SK-N-SH treated with all-trans-retinoic acid at 6 μM for 48 hours (cell line): Measurements from ENCODE around the gene BACE1.
A peak's percentile ranks its signal among the peaks of the same experiment; 100 is the strongest.

Experiments
- ATAC-seq: fragments of 200-7000 bp; cut with Tn5 transposase; 3 replicates; pipeline ENCODE4 v1.9.1; 2020; ENCODE audit warnings: mild to moderate bottlenecking, moderate library complexity
- ARNTL ChIP-seq: fragments of 450-650 bp; formaldehyde crosslinking; IDR thresholded peaks from 2 replicates; pipeline ENCODE4 v1.5.0; 2020; ENCODE audit warnings: low read depth, mild to moderate bottlenecking, moderate library complexity, borderline replicate concordance
- BACH2 ChIP-seq: fragments of 250-450 bp; sonication (Bioruptor Pico); IDR thresholded peaks from 2 replicates; pipeline ENCODE4 v1.9.0; 2021; ENCODE audit warnings: mild to moderate bottlenecking, borderline replicate concordance
- CREB5 ChIP-seq: fragments of 250-450 bp; sonication (Bioruptor Pico); IDR thresholded peaks from 2 replicates; pipeline ENCODE4 v1.5.1; 2020; ENCODE audit warnings: low read depth, mild to moderate bottlenecking, moderate library complexity
- CSDC2 ChIP-seq: fragments of 250-450 bp; sonication (Bioruptor Pico); IDR thresholded peaks from 2 replicates; pipeline ENCODE4 v1.5.0; 2020; ENCODE audit warnings: mild to moderate bottlenecking, moderate library complexity
- CSRNP3 ChIP-seq: fragments of 250-450 bp; sonication (Bioruptor Pico); IDR thresholded peaks from 2 replicates; pipeline ENCODE4 v1.5.1; 2021; ENCODE audit warnings: mild to moderate bottlenecking, moderate library complexity
- ESRRG ChIP-seq: fragments of 250-450 bp; sonication (Bioruptor Pico); IDR thresholded peaks from 2 replicates; pipeline ENCODE4 v1.6.1; 2021; ENCODE audit warnings: mild to moderate bottlenecking
- GLIS3 ChIP-seq: fragments of 250-450 bp; sonication (Bioruptor Pico); IDR thresholded peaks from 2 replicates; pipeline ENCODE4 v1.5.0; 2020; ENCODE audit warnings: mild to moderate bottlenecking, moderate library complexity
- ISL1 ChIP-seq: fragments of 250-450 bp; sonication (Bioruptor Pico); IDR thresholded peaks from 2 replicates; pipeline ENCODE4 v2.1.2; 2022; ENCODE audit warnings: mild to moderate bottlenecking, moderate library complexity
- OSR1 ChIP-seq: fragments of 250-450 bp; sonication (Bioruptor Pico); IDR thresholded peaks from 2 replicates; pipeline ENCODE4 v1.8.0; 2022; ENCODE audit warnings: moderate library complexity, mild to moderate bottlenecking, inconsistent platforms
- PATZ1 ChIP-seq: fragments of 250-450 bp; sonication (Bioruptor Pico); IDR thresholded peaks from 2 replicates; pipeline ENCODE4 v1.8.0; 2020; ENCODE audit warnings: mild to moderate bottlenecking, moderate library complexity, borderline replicate concordance
- POU6F1 ChIP-seq: fragments of 250-450 bp; sonication (Bioruptor Pico); IDR thresholded peaks from 2 replicates; pipeline ENCODE4 v1.8.0; 2021; ENCODE audit warnings: low read depth, mild to moderate bottlenecking, moderate library complexity, borderline replicate concordance
- PPARA ChIP-seq: fragments of 250-450 bp; sonication (Bioruptor Pico); IDR thresholded peaks from 2 replicates; pipeline ENCODE4 v1.5.0; 2020; ENCODE audit warnings: mild to moderate bottlenecking, borderline replicate concordance
- RARB ChIP-seq: fragments of 250-450 bp; sonication (Bioruptor Pico); IDR thresholded peaks from 2 replicates; pipeline ENCODE4 v1.8.0; 2021; ENCODE audit warnings: mild to moderate bottlenecking, moderate library complexity
- SNAI2 ChIP-seq: fragments of 250-450 bp; sonication (Bioruptor Pico); IDR thresholded peaks from 2 replicates; pipeline ENCODE4 v1.5.0; 2020; ENCODE audit warnings: mild to moderate bottlenecking, moderate library complexity
- TCF4 ChIP-seq: fragments of 250-450 bp; sonication (Bioruptor Pico); IDR thresholded peaks from 2 replicates; pipeline ENCODE4 v1.8.0; 2021; ENCODE audit warnings: mild to moderate bottlenecking, moderate library complexity, borderline replicate concordance
- TOX ChIP-seq: fragments of 250-450 bp; sonication (Bioruptor Pico); IDR thresholded peaks from 2 replicates; pipeline ENCODE4 v1.8.0; 2021; ENCODE audit warnings: mild to moderate bottlenecking, moderate library complexity, borderline replicate concordance
- TSHZ2 ChIP-seq: fragments of 250-450 bp; sonication (Bioruptor Pico); IDR thresholded peaks from 2 replicates; pipeline ENCODE4 v1.5.0; 2020; ENCODE audit warnings: mild to moderate bottlenecking, moderate library complexity
- ZC3H10 ChIP-seq: fragments of 250-450 bp; sonication (Bioruptor Pico); IDR thresholded peaks from 2 replicates; pipeline ENCODE4 v1.5.1; 2021; ENCODE audit warnings: mild to moderate bottlenecking, moderate library complexity
- ZFP3 ChIP-seq: fragments of 250-450 bp; sonication (Bioruptor Pico); IDR thresholded peaks from 2 replicates; pipeline ENCODE4 v1.5.0; 2020; ENCODE audit warnings: mild to moderate bottlenecking, moderate library complexity
- ZFP30 ChIP-seq: fragments of 450-650 bp; formaldehyde crosslinking; IDR thresholded peaks from 2 replicates; pipeline ENCODE4 v1.5.0; 2022; ENCODE audit warnings: mild to moderate bottlenecking, moderate library complexity
- ZNF70 ChIP-seq: fragments of 450-650 bp; formaldehyde crosslinking; IDR thresholded peaks from 2 replicates; pipeline ENCODE4 v1.5.0; 2020; ENCODE audit warnings: mild to moderate bottlenecking, moderate library complexity
- ZNF8 ChIP-seq: fragments of 450-650 bp; formaldehyde crosslinking; IDR thresholded peaks from 2 replicates; pipeline ENCODE4 v1.5.0; 2020; ENCODE audit warnings: mild to moderate bottlenecking, moderate library complexity

Gene BACE1

GRCh38 chr11:117286588-117286987, 29.5 kb downstream of the BACE1 start (continued):
- no peak for TF ChIP-seq CREB5 (CRISPR knock-in tag)

GRCh38 chr11:117284053-117284452, 32.0 kb downstream of the BACE1 start:
- no peak for TF ChIP-seq OSR1
- TF ChIP-seq TOX (CRISPR knock-in tag), result no peak
- no peak for TF ChIP-seq TCF4
- TF ChIP-seq PPARA (CRISPR knock-in tag), result no peak
- TF ChIP-seq CSRNP3 (CRISPR knock-in tag), result no peak
- TF ChIP-seq ZNF70 (CRISPR knock-in tag), result no peak
- no peak for TF ChIP-seq POU6F1 (CRISPR knock-in tag)
- no peak for TF ChIP-seq ZNF8 (CRISPR knock-in tag)
- TF ChIP-seq ZFP30, result no peak
- TF ChIP-seq ARNTL (CRISPR knock-in tag), result no peak
- TF ChIP-seq GLIS3, result no peak
- no peak for TF ChIP-seq CSDC2 (CRISPR knock-in tag)
- TF ChIP-seq RARB (CRISPR knock-in tag), result no peak
- TF ChIP-seq ESRRG (CRISPR knock-in tag), result no peak
- no peak for TF ChIP-seq SNAI2
- TF ChIP-seq ZFP3 (CRISPR knock-in tag), result no peak
- no peak for TF ChIP-seq BACH2 (CRISPR knock-in tag)
- TF ChIP-seq TSHZ2 (CRISPR knock-in tag), result no peak
- ATAC-seq, result no peak

- TF ChIP-seq SNAI2 (no peak), TSHZ2 (CRISPR knock-in tag) (no peak)
- no peak for ATAC-seq
Measured at GRCh38 chr11:117282956-117283355, 33.1 kb downstream of the BACE1 start.

DNA sequence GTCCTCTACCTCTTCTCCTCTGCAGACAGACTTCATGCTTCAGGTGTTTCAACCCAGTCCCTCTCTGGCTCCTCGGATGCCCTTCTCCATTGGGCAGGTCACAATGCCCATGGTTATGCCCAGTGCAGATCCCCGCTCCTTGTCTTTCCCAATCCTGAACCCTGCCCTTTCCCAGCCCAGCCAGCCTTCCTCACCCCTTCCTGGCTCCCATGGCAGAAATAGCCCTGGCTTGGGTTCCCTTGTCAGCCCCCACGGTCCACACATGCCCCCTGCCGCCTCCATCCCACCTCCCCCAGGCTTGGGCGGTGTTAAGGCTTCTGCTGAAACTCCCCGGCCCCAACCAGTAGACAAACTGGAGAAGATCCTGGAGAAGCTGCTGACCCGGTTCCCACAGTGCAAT, 34.2 kb downstream of the BACE1 start:
- ATAC-seq, result peak; percentile 5
- TF ChIP-seq OSR1, result no peak
- no peak for TF ChIP-seq ESRRG (CRISPR knock-in tag)
- no peak for TF ChIP-seq CREB5 (CRISPR knock-in tag)
- no peak for TF ChIP-seq ZC3H10 (CRISPR knock-in tag)
- no peak for TF ChIP-seq PATZ1 (CRISPR knock-in tag)
- no peak for TF ChIP-seq ZNF70 (CRISPR knock-in tag)
- TF ChIP-seq ISL1 (CRISPR knock-in tag), result no peak
- no peak for TF ChIP-seq POU6F1 (CRISPR knock-in tag)
- TF ChIP-seq, all 23 proteins: peak for 0
